ENCODE data around the gene UPF3B. TPM values are rescaled to one million over a fixed set of nuclear protein-coding genes. Genes with fewer than 3 reads are reported as not detected.
"Not testable (repeated sequence)": the region's sequence is repeated elsewhere in the genome, so short reads cannot be mapped to it uniquely, and the experiment has no call there.

Gene UPF3B, protein sequence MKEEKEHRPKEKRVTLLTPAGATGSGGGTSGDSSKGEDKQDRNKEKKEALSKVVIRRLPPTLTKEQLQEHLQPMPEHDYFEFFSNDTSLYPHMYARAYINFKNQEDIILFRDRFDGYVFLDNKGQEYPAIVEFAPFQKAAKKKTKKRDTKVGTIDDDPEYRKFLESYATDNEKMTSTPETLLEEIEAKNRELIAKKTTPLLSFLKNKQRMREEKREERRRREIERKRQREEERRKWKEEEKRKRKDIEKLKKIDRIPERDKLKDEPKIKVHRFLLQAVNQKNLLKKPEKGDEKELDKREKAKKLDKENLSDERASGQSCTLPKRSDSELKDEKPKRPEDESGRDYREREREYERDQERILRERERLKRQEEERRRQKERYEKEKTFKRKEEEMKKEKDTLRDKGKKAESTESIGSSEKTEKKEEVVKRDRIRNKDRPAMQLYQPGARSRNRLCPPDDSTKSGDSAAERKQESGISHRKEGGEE
- 1.8 TPM for total RNA-seq

DNA sequence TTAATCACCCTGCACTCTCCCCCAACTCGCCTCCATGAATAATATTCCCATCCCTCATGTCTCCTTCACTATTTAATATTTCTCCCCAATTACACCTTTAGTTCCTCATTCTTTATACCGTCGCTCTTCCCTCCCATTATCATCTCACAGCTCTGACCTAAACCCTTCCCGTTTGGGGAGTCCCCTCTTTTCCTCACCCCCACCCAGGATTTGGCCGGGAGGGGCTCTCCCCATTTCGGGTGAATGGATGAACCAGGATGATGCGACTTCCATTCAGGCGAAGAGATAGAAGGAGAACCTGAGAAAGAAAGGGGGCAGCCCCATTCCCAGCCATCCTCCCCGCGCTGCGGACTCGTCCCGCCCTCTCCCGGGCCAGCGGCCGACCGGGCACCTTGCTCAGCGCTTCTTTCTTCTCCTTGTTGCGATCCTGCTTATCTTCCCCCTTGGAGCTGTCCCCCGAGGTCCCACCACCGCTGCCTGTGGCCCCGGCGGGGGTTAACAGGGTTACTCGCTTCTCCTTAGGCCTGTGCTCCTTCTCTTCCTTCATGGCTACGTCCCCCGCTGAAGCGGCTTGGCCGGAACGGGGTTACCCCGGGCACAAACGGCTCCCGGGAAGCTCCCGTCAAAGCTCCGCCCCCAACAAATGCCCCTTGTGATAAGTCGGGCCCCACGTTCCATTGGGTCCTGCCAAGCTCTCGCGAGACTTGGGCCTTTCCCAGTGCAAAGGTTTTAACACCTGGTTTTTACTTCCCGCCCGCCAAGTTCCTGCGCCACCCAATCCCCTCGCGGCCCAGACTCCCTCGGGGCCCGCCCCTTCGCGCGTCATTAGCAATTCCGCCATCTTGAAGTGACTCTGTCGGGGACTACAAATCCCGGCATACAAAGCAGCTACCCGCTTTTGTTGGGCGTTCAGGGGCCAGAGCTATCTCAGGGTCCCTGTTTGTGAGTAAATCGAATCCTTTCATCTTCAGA is at the start of gene UPF3B:
Gene UPF3B, minus strand, starts transcription at position 582 of the 972 bp plus-strand sequence. Its CDS starts 35 bp downstream, at position 547.
- peak; percentile 97 for DNase-seq

DNA sequence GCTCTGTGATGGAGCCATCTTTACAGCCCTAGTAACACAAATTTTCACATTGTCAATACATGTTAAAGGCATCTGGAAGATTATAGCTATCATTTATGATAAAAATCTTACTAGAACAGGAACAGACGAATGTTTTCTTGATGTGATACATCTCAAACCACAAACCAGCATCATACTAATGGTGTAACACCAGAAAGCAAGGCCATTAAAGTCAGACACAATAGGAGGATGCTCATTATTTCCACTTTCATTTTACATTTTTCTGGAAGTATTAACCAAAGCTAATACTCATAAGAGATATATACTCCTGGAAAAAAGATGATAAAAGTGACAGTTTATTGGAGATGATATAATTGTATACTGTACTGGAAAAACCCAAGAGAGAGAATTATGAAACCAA is 48.2 kb upstream of the UPF3B start:
- no peak for DNase-seq

DNA sequence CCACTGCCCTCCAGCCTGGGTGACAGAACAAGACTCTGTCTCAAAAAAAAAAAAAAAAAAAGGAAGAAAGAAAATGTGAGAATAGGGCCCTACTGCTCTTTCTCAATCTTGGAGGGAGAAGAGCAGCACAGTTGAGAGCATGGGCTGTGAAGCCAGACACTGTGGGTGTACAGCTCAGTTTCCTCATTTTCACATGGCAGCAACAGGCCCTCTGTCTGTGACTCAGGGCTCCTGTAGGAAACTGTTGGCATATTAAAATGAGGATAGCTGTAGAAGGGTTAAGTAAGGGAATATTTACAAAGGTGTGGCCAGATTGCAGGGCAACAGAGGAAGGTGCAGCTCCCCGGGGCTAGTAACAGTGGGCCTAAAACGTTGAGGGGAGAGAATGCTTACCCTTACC is 46.4 kb upstream of the UPF3B start:
- no peak for DNase-seq

DNA sequence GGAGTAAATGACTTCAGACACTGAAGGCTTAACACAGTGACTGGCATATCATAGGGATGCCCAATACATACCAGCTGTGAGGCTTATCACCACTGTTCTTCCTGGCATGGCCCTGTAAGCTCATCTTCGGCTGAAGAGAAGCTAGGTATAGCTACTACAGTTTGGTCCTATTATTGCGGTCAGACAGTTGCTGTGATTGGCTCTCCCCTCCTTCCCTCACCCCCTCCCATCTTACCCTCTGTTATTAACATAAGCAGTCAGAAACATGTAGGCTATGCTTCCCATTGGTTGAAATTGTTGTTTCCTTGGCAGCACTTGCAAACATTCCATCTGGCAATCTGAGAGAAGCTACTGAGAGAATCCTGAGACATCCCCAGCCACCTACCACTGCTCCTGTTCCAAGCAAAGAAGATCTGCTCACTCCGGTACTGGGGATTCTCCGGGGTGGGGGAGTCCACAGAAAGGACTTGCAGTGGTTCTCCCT is 43.1 kb upstream of the UPF3B start, which contains the start of gene AKAP14:
Gene AKAP14, plus strand, starts transcription at position 51 of the 484 bp plus-strand sequence. CDS start 7,331 bp downstream, outside the sequence.
- peak; percentile 5 for DNase-seq

DNA sequence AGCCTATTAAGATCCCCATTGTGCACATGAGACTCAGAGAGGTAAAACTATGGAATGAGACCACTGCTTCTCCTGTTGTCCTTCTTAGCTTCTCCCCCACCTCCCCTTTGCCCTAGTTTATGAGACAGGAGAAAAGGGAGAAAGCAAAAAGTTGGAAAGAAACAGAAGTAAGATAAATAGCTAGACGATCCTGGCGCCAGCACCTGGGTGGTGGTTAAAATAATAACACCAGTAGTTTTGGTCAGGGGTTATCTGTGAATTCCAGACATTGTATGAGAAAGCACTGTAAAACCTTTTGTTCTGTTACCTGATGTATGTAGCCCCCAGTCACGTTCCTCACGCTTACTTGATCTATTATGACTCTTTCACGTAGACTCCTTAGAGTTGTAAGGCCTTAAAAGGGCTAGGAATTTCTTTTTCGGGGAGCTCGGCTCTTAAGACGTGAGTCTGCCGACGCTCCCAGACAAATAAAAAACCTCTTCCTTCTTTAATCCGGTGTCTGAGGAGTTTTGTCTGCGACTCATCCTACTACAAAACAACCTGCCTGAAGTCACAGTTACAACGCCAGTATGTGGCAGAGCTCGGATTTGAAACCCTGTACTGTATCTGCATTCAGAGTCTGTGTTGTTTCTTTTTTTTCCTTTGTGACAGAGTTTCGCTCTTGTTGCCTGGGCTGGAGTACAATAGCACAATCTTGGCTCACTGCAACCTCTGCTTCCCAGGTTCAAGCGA is 39.4 kb upstream of the UPF3B start:
- DNase-seq = not testable (repeated sequence)

DNA sequence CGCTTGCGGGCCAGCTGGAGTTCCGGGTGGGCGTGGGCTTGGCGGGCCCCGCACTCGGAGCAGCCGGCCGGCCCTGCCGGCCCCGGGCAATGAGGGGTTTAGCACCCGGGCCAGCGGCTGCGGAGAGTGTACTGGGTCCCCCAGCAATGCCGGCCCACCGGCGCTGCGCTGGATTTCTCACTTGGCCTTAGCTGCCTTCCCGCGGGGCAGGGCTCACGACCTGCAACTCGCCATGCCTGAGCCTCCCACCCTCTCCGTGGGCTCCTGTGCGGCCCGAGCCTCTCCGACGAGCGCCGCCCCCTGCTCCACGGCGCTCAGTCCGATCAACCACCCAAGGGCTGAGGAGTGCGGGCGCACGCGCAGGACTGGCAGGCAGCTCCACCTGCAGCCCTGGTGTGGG is 37.9 kb upstream of the UPF3B start:
- DNase-seq = not testable (repeated sequence)

DNA sequence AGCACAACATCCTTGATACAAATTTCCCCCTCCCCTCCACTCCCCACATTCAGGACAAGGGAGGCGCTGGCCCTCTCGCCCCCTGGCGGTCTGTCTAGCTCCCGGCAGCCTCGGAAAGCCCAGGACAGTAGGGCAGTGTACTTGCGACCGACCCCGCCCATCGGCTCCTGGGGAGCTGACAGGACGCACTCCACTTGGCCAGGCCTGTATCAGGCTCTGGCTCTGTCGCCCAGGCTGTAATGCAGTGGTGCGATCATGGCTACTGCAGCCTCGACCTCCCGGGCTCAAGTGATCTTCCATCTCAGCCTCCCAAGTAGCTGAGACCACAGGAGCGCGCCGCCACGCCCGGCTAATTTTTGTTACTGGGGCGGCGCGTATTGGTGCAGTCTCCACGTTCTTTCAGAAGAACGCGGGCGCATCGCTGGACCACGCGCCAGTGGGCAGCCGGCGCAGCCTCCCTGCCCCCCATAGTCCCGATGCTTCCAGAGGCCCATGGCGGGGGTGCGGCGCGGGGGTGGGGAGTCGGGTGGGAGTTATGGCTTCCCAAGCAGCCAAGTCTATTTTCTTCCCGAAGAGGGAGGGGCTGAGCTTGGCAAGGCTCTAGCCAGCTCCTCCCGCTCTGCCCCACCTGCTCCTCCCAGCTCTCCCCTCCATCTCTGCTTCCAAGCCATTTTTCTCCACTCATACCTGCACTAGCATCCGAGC is 35.1 kb upstream of the UPF3B start:
- peak; percentile 54 for DNase-seq

DNA sequence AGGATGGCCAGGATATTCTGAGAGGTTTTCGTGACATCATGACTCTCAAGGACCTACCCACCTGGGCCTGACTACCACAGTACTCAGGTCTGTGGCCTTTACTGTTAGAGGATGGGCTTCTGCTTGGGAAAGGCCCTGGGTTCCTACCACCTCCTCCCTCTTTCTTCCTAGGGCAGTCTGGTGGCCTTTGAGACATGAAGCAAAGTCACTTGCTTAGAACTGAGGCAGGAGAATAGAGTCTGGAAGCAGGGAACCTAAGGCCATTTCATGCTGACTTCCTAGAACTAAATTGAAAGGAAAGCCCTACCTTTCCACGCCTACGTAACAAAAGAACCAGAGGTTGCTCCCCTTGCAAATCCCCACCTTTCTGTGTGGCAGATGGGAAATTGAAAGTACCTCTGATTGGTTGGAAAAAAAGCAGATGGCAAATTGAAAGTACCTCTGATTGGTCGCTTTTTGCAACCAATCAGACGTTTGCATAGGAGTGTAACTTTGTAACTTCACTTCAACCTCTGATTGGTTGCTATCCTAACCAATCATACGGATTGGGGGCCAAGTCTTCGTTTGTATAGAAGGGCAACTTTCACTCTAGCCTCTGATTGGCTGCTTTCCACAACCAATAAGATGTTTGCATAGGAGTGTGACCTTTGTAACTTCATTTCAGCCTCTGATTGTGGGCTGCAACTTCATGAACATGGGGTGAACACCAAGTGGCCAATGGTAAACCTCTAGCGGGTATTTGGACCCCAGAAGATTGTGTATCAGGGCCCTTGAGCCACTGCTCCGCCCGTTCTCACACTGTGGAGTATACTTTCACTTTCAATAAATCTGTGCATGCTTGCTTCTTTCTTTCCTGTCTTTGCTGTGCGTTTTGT is 33.0 kb upstream of the UPF3B start:
- DNase-seq = no peak

DNA sequence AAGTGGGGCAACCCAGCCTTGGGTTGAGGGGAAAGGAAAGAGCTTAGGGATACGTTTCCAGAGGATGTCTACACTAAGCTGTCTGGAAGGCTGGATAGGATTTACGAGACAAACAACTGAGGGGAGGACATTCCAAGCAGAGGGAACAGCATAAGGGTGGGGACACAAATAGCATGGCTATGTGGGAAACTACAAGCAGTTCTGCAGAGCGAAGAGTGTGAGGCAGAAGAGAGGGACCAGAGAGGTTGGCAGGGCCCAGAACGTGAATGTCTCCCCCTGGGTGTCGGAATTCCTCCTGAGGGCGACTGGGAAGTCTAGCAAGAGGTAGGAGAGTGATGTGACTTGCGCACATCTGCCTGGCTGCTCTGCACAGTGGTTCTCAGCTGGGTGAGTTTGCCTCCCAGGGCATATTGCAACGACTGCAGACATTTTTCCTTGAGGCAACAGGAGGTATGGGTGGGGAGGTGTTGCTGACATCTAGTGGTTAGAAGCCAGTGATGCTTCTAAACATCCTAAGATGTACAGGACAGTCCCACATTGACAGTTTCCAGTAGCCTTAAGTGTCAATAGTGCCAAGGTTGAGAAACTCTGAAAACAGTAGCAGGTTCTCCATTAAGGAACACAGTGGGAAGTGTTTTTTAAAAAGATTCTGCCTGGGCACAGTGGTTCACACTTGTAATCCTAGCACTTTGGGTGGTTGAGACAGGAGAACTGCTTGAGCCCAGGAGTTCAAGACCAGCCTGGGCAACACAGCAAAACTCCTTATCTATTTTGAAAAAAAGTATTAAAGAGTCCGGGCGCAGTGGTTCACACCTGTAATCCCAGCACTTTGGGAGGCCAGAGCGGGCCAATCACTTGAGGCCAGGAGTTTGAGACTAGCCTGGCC is 28.0 kb upstream of the UPF3B start:
- peak; percentile 41 for DNase-seq

DNA sequence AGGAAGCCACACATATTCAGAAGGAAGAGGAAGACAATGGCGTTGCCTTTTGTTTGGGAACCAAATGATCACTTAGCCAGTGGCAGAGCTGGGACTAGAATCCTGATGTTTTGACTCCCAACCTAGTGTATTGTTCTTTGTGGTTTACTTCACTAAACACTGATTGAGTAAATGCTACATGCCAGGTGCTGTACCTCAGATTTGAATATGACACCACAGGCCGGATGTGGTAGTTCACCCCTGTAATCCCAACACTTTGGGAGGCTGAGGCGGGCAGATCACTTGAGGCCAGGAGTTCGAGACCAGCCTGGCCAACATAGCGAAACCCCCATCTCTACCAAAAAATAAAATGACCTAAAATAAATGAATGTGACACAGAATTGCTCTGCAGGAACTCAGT is 27.3 kb upstream of the UPF3B start:
- no peak for DNase-seq

DNA sequence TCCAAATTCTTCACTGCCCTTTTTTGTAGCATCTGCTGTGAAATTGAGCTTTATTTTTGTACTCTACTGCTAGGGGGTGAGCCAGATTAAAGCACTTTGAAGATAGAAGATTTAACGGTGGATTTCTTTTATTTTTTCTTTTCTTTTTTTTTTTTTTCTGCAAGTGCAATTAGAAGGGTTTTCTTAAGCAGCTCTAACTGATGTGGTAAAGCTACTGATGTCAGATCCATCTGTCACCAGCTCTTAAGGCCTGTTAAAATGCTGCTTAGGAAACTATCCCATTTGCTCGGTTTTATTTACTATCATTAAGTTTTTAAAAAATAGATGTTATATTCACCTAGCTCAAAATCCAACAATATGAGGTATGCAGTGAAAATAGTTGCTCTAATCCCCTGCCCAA is 26.0 kb upstream of the UPF3B start:
- no peak for DNase-seq

DNA sequence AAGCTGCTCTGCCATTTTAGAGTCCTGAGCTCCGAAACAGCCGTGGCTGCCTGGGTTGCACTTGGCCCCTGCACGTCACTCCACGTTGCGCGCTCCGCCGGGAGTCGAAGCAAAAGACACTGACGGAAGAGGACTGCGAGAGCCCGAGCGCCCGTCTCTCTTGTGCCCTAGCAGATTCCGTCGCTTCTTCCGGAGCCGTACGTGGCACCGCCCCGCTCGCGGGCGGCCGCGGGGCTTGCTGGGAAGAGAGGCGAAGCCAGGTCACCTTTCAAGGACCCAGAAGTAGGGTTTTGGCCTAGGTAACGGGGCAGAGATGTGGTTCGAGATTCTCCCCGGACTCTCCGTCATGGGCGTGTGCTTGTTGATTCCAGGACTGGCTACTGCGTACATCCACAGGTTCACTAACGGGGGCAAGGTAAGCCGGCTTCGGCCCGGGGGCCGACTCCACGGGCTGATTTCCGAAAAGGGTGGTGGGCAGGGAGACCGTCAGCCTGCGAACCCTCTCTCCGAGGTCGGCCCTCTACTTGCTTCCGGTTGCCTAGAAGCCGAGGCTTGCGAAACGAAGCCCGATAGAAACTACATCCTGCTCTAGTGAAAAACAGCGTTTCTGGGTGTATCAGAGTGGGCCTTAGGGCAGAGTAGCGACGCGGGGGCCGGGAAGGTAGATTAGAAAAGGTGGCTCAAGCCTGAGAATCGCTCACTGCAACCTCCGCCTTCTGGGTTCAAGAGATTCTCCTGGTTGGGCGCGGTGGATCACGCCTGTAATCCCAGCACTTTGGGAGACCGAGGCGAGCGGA is 19.0 kb upstream of the UPF3B start, which contains the start of the genes NDUFA1 and RNF113A:
Gene NDUFA1, plus strand, starts transcription at position 234 of the 797 bp plus-strand sequence. Its CDS starts 80 bp downstream, at position 314.
Gene RNF113A, minus strand, starts transcription at position 135 of the 797 bp plus-strand sequence. Its CDS starts 120 bp downstream, at position 15.
- DNase-seq = peak; percentile 91

DNA sequence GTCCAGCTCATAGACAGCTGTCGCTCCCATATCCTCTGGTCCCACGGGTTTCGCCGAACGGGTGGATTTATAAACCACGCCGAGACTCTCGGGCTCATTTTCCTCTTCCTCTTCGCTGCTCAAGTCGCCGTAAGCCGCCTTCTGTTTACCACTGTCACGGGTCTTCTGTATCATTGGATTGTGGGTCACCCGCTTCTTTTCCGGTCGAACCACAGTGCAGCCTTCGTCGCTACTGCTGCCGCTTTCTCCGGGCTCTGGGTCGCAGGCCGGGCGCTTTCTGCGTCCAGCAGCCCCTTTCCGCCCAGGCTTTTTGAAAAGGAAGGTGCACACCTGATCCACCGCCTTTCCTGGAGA is 18.5 kb upstream of the UPF3B start:
- DNase-seq = peak; percentile 24

DNA sequence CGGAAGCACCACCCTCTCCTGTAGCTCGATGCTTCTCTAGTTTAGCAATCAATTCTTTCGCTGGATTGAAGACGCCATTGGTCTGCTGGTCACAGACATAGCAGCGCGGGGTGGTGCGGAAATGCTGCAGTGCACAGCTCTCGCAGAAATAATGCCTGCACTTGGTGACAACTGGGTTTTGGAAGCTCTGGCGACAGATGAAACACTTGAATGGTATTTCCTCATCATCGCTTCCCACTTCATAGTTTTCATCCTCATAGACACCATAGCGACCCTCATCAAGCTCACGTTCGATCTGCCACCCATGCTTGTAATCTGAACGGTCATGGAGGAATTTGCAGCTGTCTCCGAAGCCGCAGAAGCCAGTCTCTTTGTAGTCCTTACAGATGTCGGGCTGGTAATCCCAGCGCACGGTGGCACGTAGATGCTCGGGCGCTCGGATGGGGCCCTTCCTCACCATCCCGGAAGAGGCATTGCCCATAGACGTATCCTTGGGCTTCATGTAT is 17.9 kb upstream of the UPF3B start:
- peak; percentile 50 for DNase-seq

DNA sequence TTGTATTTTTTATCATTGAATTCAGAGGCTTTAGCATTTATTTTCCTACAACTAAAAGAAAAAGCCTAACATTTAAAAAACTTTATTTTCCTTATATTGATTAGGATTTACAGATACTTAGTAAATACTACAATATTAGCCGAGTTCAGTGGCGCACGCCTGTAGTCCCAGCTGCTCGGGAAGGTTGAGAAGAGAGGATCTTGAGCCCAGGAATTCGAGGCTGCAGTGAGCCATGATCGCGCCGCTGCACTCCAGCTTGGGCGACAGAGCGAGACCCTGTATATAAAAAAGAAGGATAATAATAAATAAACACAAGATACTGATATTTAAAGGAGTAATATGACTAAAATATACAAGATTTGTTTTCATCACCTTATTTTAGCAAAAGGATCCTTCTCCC is 681 bp upstream of the UPF3B start:
- no peak for DNase-seq

DNA sequence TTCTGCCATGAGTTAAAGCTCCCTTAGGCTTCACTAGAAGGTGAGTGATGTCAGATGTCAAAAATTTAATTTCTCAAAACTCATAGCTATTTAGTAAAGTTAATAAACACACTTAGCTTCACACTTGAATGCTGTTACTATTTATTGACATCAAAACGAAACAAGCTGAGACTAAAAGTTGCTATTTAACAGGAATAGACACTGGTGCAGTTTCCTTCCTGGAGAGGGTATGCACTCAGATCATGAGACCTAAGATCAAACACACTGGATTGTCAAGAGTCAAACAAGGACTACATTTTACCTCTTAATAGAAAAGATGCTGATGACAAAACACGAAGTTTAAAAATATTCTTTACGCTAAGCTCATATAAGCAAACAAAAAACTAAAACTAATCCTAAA is 18.9 kb downstream of the UPF3B start:
- no peak for DNase-seq

DNA sequence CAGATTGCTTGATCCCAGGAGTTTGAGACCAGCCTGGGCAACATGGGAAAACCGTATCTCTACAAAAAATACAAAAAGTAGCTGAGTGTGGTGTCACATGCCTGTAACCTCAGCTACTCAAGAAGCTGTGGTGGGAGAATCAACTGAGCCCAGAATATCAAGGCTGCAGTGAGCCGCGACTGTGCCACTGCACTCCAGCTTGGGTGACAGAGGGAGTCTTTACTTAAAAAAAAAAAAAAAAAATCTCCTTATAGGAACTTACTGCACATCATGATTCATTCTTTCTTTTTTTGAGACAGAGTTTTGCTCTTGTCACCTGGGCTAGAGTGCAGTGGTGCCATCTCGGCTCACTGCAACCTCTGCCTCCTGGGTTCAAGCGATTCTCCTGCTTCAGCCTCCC is 24.3 kb downstream of the UPF3B start:
- DNase-seq = no peak
